Measurements from ENCODE around the gene CDS1.

CDS1 gene

GRCh38 chr4:84573385-84574068 is 9.4 kb upstream of the CDS1 start:
- H3K27me3 ChIP-seq (ENCODE audit: insufficient read depth, low read length), result no peaks in the 10 kb centered on the region
- H3K79me2 ChIP-seq (ENCODE audit: control insufficient read depth, insufficient read depth, low read length, unreplicated experiment), result no peaks in the 10 kb centered on the region
- H3K4me1 ChIP-seq (ENCODE audit: control insufficient read depth, insufficient read depth, low read length, unreplicated experiment), result peaks cover 7% of the 10 kb centered on the region

GRCh38 chr4:84574069-84574720 is 8.7 kb upstream of the CDS1 start:
- no peak overlapping the region for H3K27ac ChIP-seq (ENCODE audit: low read depth, low read length)
- peaks cover 10% of the 10 kb centered on the region for H3K4me1 ChIP-seq (ENCODE audit: control insufficient read depth, insufficient read depth, low read length, unreplicated experiment)
- H2AFZ ChIP-seq (ENCODE audit: low read length, unreplicated experiment), result peak overlapping the region; percentile 37
- H3K79me2 ChIP-seq (ENCODE audit: control insufficient read depth, insufficient read depth, low read length, unreplicated experiment), result no peaks in the 10 kb centered on the region
- no peaks in the 10 kb centered on the region for H3K27me3 ChIP-seq (ENCODE audit: insufficient read depth, low read length)
- H3K4me3 ChIP-seq (ENCODE audit: low read depth, low read length), result no peak overlapping the region
- no peaks in the 10 kb centered on the region for H3K36me3 ChIP-seq (ENCODE audit: insufficient read depth, low read length)

More at GRCh38 chr4:84573385-84574068, 9.4 kb upstream of the CDS1 start:
- H3K4me3 ChIP-seq (ENCODE audit: low read depth, low read length), result no peak overlapping the region
- H3K27ac ChIP-seq (ENCODE audit: low read depth, low read length), result no peak overlapping the region
- H2AFZ ChIP-seq (ENCODE audit: low read length, unreplicated experiment), result no peak overlapping the region
- H3K36me3 ChIP-seq (ENCODE audit: insufficient read depth, low read length), result no peaks in the 10 kb centered on the region

- H3K4me3 ChIP-seq (ENCODE audit: low read depth, low read length), result no peak overlapping the region
- H3K4me1 ChIP-seq (ENCODE audit: control insufficient read depth, insufficient read depth, low read length, unreplicated experiment), result peaks cover 5% of the 10 kb centered on the region
- no peak overlapping the region for H3K27ac ChIP-seq (ENCODE audit: low read depth, low read length)
- no peaks in the 10 kb centered on the region for H3K79me2 ChIP-seq (ENCODE audit: control insufficient read depth, insufficient read depth, low read length, unreplicated experiment)
- no peaks in the 10 kb centered on the region for H3K36me3 ChIP-seq (ENCODE audit: insufficient read depth, low read length)
- peak overlapping the region; percentile 61 for H2AFZ ChIP-seq (ENCODE audit: low read length, unreplicated experiment)
- H3K27me3 ChIP-seq (ENCODE audit: insufficient read depth, low read length), result peaks cover 23% of the 10 kb centered on the region
Measured at GRCh38 chr4:84578540-84579402, 4.2 kb upstream of the CDS1 start.

- Histone ChIP-seq H3K27me3 (ENCODE audit: insufficient read depth, low read length) (peaks cover 29% of the 10 kb centered on the region), H3K4me3 (ENCODE audit: low read depth, low read length) (no peak overlapping the region), H2AFZ (ENCODE audit: low read length, unreplicated experiment) (no peak overlapping the region), H3K79me2 (ENCODE audit: control insufficient read depth, insufficient read depth, low read length, unreplicated experiment) (no peaks in the 10 kb centered on the region), H3K4me1 (ENCODE audit: control insufficient read depth, insufficient read depth, low read length, unreplicated experiment) (peaks cover 3% of the 10 kb centered on the region), H3K27ac (ENCODE audit: low read depth, low read length) (no peak overlapping the region), H3K36me3 (ENCODE audit: insufficient read depth, low read length) (no peaks in the 10 kb centered on the region)
Measured at GRCh38 chr4:84579403-84579776, 3.5 kb upstream of the CDS1 start.

- Histone ChIP-seq H3K27ac (ENCODE audit: low read depth, low read length) (no peak overlapping the region), H3K36me3 (ENCODE audit: insufficient read depth, low read length) (no peaks in the 10 kb centered on the region), H3K4me3 (ENCODE audit: low read depth, low read length) (peak overlapping the region; percentile 87), H3K4me1 (ENCODE audit: control insufficient read depth, insufficient read depth, low read length, unreplicated experiment) (peaks cover 3% of the 10 kb centered on the region), H3K27me3 (ENCODE audit: insufficient read depth, low read length) (peaks cover 45% of the 10 kb centered on the region), H2AFZ (ENCODE audit: low read length, unreplicated experiment) (peak overlapping the region; percentile 61), H3K79me2 (ENCODE audit: control insufficient read depth, insufficient read depth, low read length, unreplicated experiment) (no peaks in the 10 kb centered on the region)
Measured at GRCh38 chr4:84582302-84582987, 482 bp upstream of the CDS1 start.

GRCh38 chr4:84583876-84584380 is 1.0 kb downstream of the CDS1 start:
- Histone ChIP-seq H3K79me2 (ENCODE audit: control insufficient read depth, insufficient read depth, low read length, unreplicated experiment) (no peaks in the 10 kb centered on the region), H3K4me1 (ENCODE audit: control insufficient read depth, insufficient read depth, low read length, unreplicated experiment) (peaks cover 1% of the 10 kb centered on the region), H3K27me3 (ENCODE audit: insufficient read depth, low read length) (peaks cover 45% of the 10 kb centered on the region), H3K4me3 (ENCODE audit: low read depth, low read length) (peak overlapping the region; percentile 87), H3K27ac (ENCODE audit: low read depth, low read length) (no peak overlapping the region), H3K36me3 (ENCODE audit: insufficient read depth, low read length) (no peaks in the 10 kb centered on the region), H2AFZ (ENCODE audit: low read length, unreplicated experiment) (peak overlapping the region; percentile 95)

- Histone ChIP-seq H3K4me3 (ENCODE audit: low read depth, low read length) (no peak overlapping the region), H3K27ac (ENCODE audit: low read depth, low read length) (no peak overlapping the region), H3K27me3 (ENCODE audit: insufficient read depth, low read length) (peaks cover 45% of the 10 kb centered on the region), H3K79me2 (ENCODE audit: control insufficient read depth, insufficient read depth, low read length, unreplicated experiment) (no peaks in the 10 kb centered on the region), H3K4me1 (ENCODE audit: control insufficient read depth, insufficient read depth, low read length, unreplicated experiment) (no peaks in the 10 kb centered on the region), H3K36me3 (ENCODE audit: insufficient read depth, low read length) (no peaks in the 10 kb centered on the region), H2AFZ (ENCODE audit: low read length, unreplicated experiment) (no peak overlapping the region)
Measured at GRCh38 chr4:84585251-84585650, 2.3 kb downstream of the CDS1 start.

- Histone ChIP-seq H3K79me2 (ENCODE audit: control insufficient read depth, insufficient read depth, low read length, unreplicated experiment) (no peaks in the 10 kb centered on the region), H3K27me3 (ENCODE audit: insufficient read depth, low read length) (no peaks in the 10 kb centered on the region), H3K4me1 (ENCODE audit: control insufficient read depth, insufficient read depth, low read length, unreplicated experiment) (no peaks in the 10 kb centered on the region), H2AFZ (ENCODE audit: low read length, unreplicated experiment) (no peak overlapping the region), H3K36me3 (ENCODE audit: insufficient read depth, low read length) (no peaks in the 10 kb centered on the region), H3K4me3 (ENCODE audit: low read depth, low read length) (no peak overlapping the region), H3K27ac (ENCODE audit: low read depth, low read length) (no peak overlapping the region)
Measured at GRCh38 chr4:84594724-84595123, 11.8 kb downstream of the CDS1 start.

GRCh38 chr4:84596826-84597225 is 13.9 kb downstream of the CDS1 start:
- no peaks in the 10 kb centered on the region for H3K36me3 ChIP-seq (ENCODE audit: insufficient read depth, low read length)
- H3K4me1 ChIP-seq (ENCODE audit: control insufficient read depth, insufficient read depth, low read length, unreplicated experiment), result no peaks in the 10 kb centered on the region
- no peak overlapping the region for H3K4me3 ChIP-seq (ENCODE audit: low read depth, low read length)
- no peak overlapping the region for H2AFZ ChIP-seq (ENCODE audit: low read length, unreplicated experiment)
- H3K79me2 ChIP-seq (ENCODE audit: control insufficient read depth, insufficient read depth, low read length, unreplicated experiment), result no peaks in the 10 kb centered on the region
- no peaks in the 10 kb centered on the region for H3K27me3 ChIP-seq (ENCODE audit: insufficient read depth, low read length)
- H3K27ac ChIP-seq (ENCODE audit: low read depth, low read length), result no peak overlapping the region

- no peaks in the 10 kb centered on the region for H3K4me1 ChIP-seq (ENCODE audit: control insufficient read depth, insufficient read depth, low read length, unreplicated experiment)
- H2AFZ ChIP-seq (ENCODE audit: low read length, unreplicated experiment), result no peak overlapping the region
- no peak overlapping the region for H3K27ac ChIP-seq (ENCODE audit: low read depth, low read length)
- no peaks in the 10 kb centered on the region for H3K27me3 ChIP-seq (ENCODE audit: insufficient read depth, low read length)
- H3K4me3 ChIP-seq (ENCODE audit: low read depth, low read length), result no peak overlapping the region
- H3K36me3 ChIP-seq (ENCODE audit: insufficient read depth, low read length), result no peaks in the 10 kb centered on the region
- no peaks in the 10 kb centered on the region for H3K79me2 ChIP-seq (ENCODE audit: control insufficient read depth, insufficient read depth, low read length, unreplicated experiment)
Measured at GRCh38 chr4:84597450-84597849, 14.5 kb downstream of the CDS1 start.

Data from ACC112 (cell line).